AG04449 (cell line): ENCODE results near the gene ATP5PB.

Source experiments
- CTCF ChIA-PET: fragments of 350-600 bp; formaldehyde crosslinking; extraction: SDS; loops from one replicate; lab custom pipeline; 2021; ENCODE audit warnings: antibody characterized with exemption; lab: Yijun Ruan, JAX
- POLR2A ChIA-PET: fragments of 400-600, 350-600 bp; formaldehyde crosslinking; extraction: SDS; loops from one replicate; lab custom pipeline; 2020; ENCODE audit warnings: antibody characterized with exemption, inconsistent platforms; lab: Yijun Ruan, JAX
- DNase-seq: peaks from one replicate; pipeline ENCODE4 v3.0.0-alpha.2; 2010; ENCODE audit warnings: low read depth, low spot score
- H3K4me3 ChIP-seq: 2 replicates; pipeline ENCODE4 v1.5.1; 2011; ENCODE audit warnings: low read depth, mild to moderate bottlenecking, control low read depth, low read length
- CTCF ChIP-seq: IDR thresholded peaks from one replicate; pipeline ENCODE4 v1.5.1; 2011; ENCODE audit warnings: mild to moderate bottlenecking, moderate library complexity, low read length, control low read depth, inconsistent platforms; ENCODE audit not compliant: insufficient read depth; ENCODE audit errors: missing control alignments

ATP5PB gene

GRCh38 chr1:111449703-111450017, 396 bp downstream of the ATP5PB start:
- TF ChIP-seq CTCF = no peak
- peak overlapping the region; percentile 95 for H3K4me3 ChIP-seq
- POLR2A ChIA-PET = no interaction called here
- CTCF ChIA-PET = interaction anchor here (0.8 to 1.0 kb wide), 2 partner anchors 22 to 217 kb away, joined by 3 to 4 read pairs; no protein-coding TSS in a partner anchor
- DNase-seq = no peak

- POLR2A ChIA-PET = no interaction called here
- no peak for TF ChIP-seq CTCF
- DNase-seq = no peak
- CTCF ChIA-PET = interaction anchor here (0.8 to 1.1 kb wide), 3 partner anchors 21 to 320 kb away, joined by 3 to 4 read pairs (median 4); no protein-coding TSS in a partner anchor
- peak overlapping the region; percentile 95 for H3K4me3 ChIP-seq
Observed at GRCh38 chr1:111450185-111450584, 921 bp downstream of the ATP5PB start.

DNA sequence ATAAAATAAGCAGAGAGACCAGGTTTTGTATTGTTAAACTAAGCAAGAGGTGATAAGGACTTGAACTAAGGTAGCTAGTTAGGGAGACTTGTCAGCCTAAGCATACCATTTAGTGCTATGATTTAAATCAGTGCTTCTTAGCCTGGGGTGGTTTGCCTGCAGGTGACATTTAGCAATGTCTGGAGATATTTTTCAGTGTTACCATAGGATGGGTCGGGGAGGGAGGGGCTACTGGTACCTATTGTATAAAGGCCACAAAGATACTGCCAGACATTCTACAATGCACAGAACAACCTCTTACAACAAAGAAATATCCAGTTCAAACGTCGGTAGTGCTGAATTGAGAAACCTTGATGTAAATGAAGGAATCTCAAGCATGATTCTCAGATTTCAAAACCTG, 3.3 kb downstream of the ATP5PB start:
- CTCF ChIA-PET = interaction anchor here (1.0 to 2.8 kb wide), 5 partner anchors 10 to 261 kb away, joined by 3 to 12 read pairs (median 3); no protein-coding TSS in a partner anchor
- no peak overlapping the region for H3K4me3 ChIP-seq

DNA sequence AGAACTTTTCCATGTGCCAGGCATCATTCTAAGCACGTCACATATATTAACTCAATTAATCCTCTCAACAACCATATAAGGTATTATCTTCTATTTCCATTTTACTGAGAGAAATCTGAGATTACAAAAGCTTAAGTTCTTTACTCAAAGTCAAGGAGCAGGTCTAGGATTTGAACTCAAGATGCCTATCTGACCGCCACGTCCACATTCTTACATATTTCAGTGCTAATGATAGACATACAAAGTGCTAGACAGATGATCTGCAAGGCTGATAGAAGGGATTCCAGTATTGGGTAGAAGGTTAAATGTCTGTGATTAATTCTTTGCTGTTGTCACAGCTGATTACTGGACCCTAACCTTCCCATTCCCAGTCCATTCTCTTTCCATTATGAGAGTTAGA, 4.4 kb downstream of the ATP5PB start:
- no peak for TF ChIP-seq CTCF
- H3K4me3 ChIP-seq = no peak overlapping the region
- DNase-seq = no peak
- POLR2A ChIA-PET = interaction anchor here (1.1 kb wide), 1 partner anchor 9 kb away, joined by 3 read pairs; no protein-coding TSS in a partner anchor
- CTCF ChIA-PET = interaction anchor here (1.0 to 2.8 kb wide), 6 partner anchors 9 to 292 kb away, joined by 3 to 12 read pairs (median 4); no protein-coding TSS in a partner anchor

More for the DNA sequence above, 3.3 kb downstream of the ATP5PB start:
- POLR2A ChIA-PET = interaction anchor here (1.1 kb wide), 1 partner anchor 10 kb away, joined by 3 read pairs; no protein-coding TSS in a partner anchor
- TF ChIP-seq CTCF = no peak
- DNase-seq = no peak

DNA sequence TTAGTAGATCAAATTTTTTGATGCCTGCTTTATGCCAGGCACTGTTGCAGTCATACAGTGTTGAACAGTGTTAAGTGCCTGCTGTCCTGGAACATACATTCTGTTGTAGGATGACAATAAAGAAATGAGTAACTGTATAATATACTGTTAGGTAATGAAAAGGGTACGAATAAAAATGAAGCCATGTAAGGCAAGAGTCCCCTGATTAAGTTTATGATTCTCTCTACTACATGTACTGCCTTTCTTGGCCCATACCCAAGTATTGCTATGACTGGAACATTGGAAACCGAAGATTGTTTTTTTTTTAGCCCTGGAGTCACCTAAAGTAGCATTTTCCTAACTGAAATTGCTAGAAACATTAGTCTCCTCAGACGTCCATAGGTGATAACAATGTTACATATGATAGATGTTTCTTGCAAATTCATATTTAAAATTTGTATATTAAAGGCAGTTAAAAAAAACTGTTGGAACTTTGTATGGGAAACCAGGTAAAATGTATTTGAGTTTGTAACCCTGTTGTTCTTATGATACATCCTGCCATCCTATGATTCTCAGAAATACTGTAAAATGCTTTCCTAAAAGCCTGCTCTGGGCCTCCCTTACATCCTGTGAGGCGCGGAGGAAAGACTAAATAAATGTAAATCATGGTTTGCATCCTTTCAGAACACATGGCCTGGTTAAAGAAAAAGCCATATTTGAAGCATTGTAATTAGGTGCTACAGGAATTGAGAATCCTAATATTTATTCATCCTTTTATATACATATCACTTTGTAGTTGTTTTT, 5.8 kb downstream of the ATP5PB start:
- DNase-seq = no peak
- H3K4me3 ChIP-seq = no peak overlapping the region
- POLR2A ChIA-PET = no interaction called here
- no peak for TF ChIP-seq CTCF
- CTCF ChIA-PET = interaction anchor here (1.5 kb wide), 1 partner anchor 27 kb away, joined by 4 read pairs; no protein-coding TSS in a partner anchor

DNA sequence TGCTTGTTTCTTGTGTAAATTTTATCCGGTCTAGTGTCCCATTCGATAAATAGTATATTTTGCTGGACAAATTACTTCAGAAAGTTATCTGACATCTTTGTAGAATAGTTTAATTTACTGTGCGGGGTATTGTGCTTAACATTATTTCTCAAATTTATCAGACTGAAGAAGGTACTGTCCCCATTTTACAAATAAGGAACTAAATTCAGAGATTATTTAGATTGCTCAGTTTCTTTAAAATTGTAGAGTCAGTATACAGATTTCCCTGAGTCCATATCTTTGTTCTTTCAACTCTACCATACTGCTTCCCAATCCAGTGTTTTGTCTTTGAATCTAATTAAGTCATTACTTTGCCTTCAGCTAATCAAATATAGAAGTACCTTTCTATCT, 6.4 kb downstream of the ATP5PB start:
- ChIA-PET POLR2A (no interaction called here), CTCF (no interaction called here)
- no peak for TF ChIP-seq CTCF
- no peak overlapping the region for H3K4me3 ChIP-seq
- DNase-seq = no peak
